Left ventricle myocardium inferior (tissue), 1 donor: ENCODE measurements around the gene PCTP. TPM values are rescaled to one million over a fixed set of nuclear protein-coding genes. Genes with fewer than 3 reads are reported as not detected.

Experiments
- DNase-seq: peaks from one replicate; pipeline ENCODE4 v3.0.0-alpha.2; 2020
- H3K27ac ChIP-seq: fragments of 200-600 bp; replicated peaks from 2 replicates; pipeline ENCODE4 v1.8.0; 2021
- H3K27me3 ChIP-seq: fragments of 200-600 bp; 2 replicates; pipeline ENCODE4 v1.8.0; 2021; ENCODE audit warnings: low read depth
- H3K36me3 ChIP-seq: fragments of 200-600 bp; 2 replicates; pipeline ENCODE4 v1.8.0; 2021
- H3K4me1 ChIP-seq: fragments of 200-600 bp; 2 replicates; pipeline ENCODE4 v1.8.0; 2021
- H3K4me3 ChIP-seq: fragments of 200-600 bp; 2 replicates; pipeline ENCODE4 v1.8.0; 2021; ENCODE audit warnings: mild to moderate bottlenecking, moderate library complexity
- H3K9me3 ChIP-seq: fragments of 200-600 bp; replicated peaks from 2 replicates; pipeline ENCODE4 v1.8.0; 2021
- CTCF ChIP-seq: fragments of 200-600 bp; IDR thresholded peaks from 2 replicates; pipeline ENCODE4 v1.8.0; 2021; ENCODE audit warnings: antibody characterized with exemption, mild to moderate bottlenecking, borderline replicate concordance
- intact Hi-C: fragments of 100-400 bp; cut with micrococcal nuclease; formaldehyde crosslinking; loops from one replicate; pipeline ENCODE4 v1.11.0; 2022
- total RNA-seq: library from RNA; stranded (reverse); fragmentation: NEBNext Ultra II Directional; extraction: Animal tissue kit (Norgen Biotek cat#: 25700); gene quantifications from one replicate; pipeline ENCODE4 v1.2.1, GENCODE V29; 2021
- donor health status: DM: no; HTN: yes; CAD: no; lungs with severe emphysema.

The PCTP gene
- total RNA-seq, 1 donor from 2014 or later: 19.6 TPM

DNA sequence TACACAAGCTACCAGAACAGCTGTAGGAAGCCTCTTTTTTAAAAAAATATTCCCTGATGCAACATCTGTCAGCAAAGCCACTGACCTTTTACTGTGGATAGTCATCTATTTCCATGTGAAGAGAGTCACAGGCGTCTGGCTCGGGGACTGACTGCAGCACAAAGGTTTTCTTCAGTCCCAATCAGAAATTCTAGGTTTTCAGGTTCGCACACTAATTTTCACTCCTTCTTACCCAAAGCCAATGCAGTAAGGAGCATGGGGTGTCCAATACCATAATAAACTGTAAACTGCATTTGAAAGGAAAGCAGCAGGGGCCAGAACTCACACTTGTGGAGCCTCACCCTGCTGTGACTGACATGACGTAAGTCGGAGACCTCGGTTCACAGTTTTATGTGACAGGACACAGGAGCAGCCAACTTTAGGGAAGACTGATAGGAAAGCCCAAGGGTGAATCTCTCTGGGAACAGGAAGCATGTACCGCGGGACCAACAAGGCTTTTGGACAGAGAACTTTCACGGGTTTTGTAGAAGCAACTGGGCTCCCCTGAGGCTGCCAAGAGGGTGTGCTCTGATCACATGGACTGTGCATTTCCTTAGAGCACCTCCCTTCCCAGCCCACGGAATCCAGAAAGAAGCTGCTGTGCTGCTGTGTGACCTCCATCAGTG lies 19.1 kb upstream of the PCTP start:
- Histone ChIP-seq H3K4me1 (peaks cover 74% of the 10 kb centered on the region), H3K36me3 (no peaks in the 10 kb centered on the region), H3K4me3 (peak overlapping the region; percentile 60), H3K27ac (peak overlapping the region; percentile 93), H3K27me3 (no peaks in the 10 kb centered on the region), H3K9me3 (no peaks in the 10 kb centered on the region)
- DNase-seq: peak; percentile 81
- intact Hi-C loops: no loop called here
- no peak for TF ChIP-seq CTCF

GRCh38 chr17:55734128-55734781 lies 16.6 kb upstream of the PCTP start:
- Histone ChIP-seq H3K27me3 (no peaks in the 10 kb centered on the region), H3K9me3 (no peaks in the 10 kb centered on the region), H3K36me3 (no peaks in the 10 kb centered on the region), H3K4me1 (peaks cover 50% of the 10 kb centered on the region), H3K4me3 (no peak overlapping the region), H3K27ac (peak overlapping the region; percentile 93)
- no peak for TF ChIP-seq CTCF
- intact Hi-C loops: no loop called here
- no peak for DNase-seq

- H3K4me3 ChIP-seq: no peak overlapping the region
- peak; percentile 80 for TF ChIP-seq CTCF
These were observed 15.0 kb upstream of the PCTP start for GRCh38 chr17:55735731-55736405.

DNA sequence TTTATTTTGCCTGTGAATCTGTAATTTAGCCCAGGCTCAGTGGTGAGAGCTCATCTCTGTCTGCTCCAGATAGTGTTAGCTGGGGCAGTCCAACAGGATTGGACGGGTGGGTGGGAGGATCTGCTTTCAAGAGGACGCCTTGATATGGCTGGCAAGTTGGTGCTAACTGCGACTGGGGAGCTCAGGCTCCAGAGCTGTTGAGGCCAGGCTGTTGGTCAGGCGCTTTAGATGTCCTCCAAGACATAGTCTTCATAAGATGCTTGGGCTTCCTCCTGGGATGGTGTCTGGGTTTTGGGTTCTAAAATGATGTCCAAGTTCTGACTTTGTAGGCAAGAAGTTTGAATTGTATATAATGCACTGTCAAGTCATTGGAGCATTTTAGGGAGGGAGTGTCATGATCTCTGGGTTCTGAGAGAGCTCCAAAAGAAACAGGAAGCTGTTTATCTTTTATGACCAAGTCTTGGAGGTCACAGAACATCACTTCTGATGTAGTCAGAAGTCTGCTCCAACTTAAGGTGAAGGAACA lies 12.8 kb upstream of the PCTP start:
- Histone ChIP-seq H3K9me3 (no peaks in the 10 kb centered on the region), H3K27ac (no peak overlapping the region), H3K4me3 (no peak overlapping the region), H3K36me3 (no peaks in the 10 kb centered on the region), H3K4me1 (peaks cover 17% of the 10 kb centered on the region), H3K27me3 (no peaks in the 10 kb centered on the region)
- no peak for TF ChIP-seq CTCF
- DNase-seq: no peak
- intact Hi-C loops: no loop called here

More at GRCh38 chr17:55735731-55736405, 15.0 kb upstream of the PCTP start:
- no peak for DNase-seq
- H3K36me3 ChIP-seq: no peaks in the 10 kb centered on the region
- no peak overlapping the region for H3K27ac ChIP-seq
- H3K4me1 ChIP-seq: peaks cover 37% of the 10 kb centered on the region
- intact Hi-C loops: no loop called here
- H3K27me3 ChIP-seq: no peaks in the 10 kb centered on the region
- no peaks in the 10 kb centered on the region for H3K9me3 ChIP-seq

GRCh38 chr17:55740511-55741355 lies 10.1 kb upstream of the PCTP start:
- Histone ChIP-seq H3K36me3 (no peaks in the 10 kb centered on the region), H3K4me1 (no peaks in the 10 kb centered on the region), H3K9me3 (no peaks in the 10 kb centered on the region), H3K4me3 (no peak overlapping the region), H3K27ac (no peak overlapping the region), H3K27me3 (no peaks in the 10 kb centered on the region)
- TF ChIP-seq CTCF: no peak
- DNase-seq: no peak
- intact Hi-C loops: no loop called here
